Measurements from ENCODE around the gene EAF1. TPM values are rescaled to one million over a fixed set of nuclear protein-coding genes. Genes with fewer than 3 reads are reported as not detected.

EAF1 gene
- total RNA-seq, 3 donors from 2014 or later, result 15.6 to 23.4 (median 21.3) TPM

- intact Hi-C loops (cut with DNase I, micrococcal nuclease), result no loop called here
- ATAC-seq (no peak), DNase-seq (no peak)
- TF ChIP-seq CTCF (IDR thresholded peaks at IDR 0.05), result no peak
- no peaks in the 10 kb centered on the region for H3K36me3 ChIP-seq (ENCODE audit: low read depth)
- H3K4me1 ChIP-seq (ENCODE audit: low read depth), result no peaks in the 10 kb centered on the region
- H3K9me3 ChIP-seq, result no peaks in the 10 kb centered on the region
- H3K4me3 ChIP-seq, result no peak overlapping the region
Observed at GRCh38 chr3:15452156-15452555, 24.8 kb downstream of the EAF1 start.

- intact Hi-C loops (cut with DNase I, micrococcal nuclease), result no loop called here
- H3K4me3 ChIP-seq, result no peak overlapping the region
- no peak for TF ChIP-seq CTCF (IDR thresholded peaks at IDR 0.05)
Observed at GRCh38 chr3:15452961-15453360, 25.6 kb downstream of the EAF1 start.

GRCh38 chr3:15453501-15453900 lies 26.1 kb downstream of the EAF1 start:
- Histone ChIP-seq H3K4me1 (ENCODE audit: low read depth) (no peaks in the 10 kb centered on the region), H3K9me3 (no peaks in the 10 kb centered on the region), H3K4me3 (no peak overlapping the region), H3K36me3 (ENCODE audit: low read depth) (no peaks in the 10 kb centered on the region)
- intact Hi-C loops (cut with DNase I, micrococcal nuclease), result no loop called here
- no peak for TF ChIP-seq CTCF (IDR thresholded peaks at IDR 0.05)
- DNase-seq (no peak), ATAC-seq (no peak)

More at GRCh38 chr3:15452961-15453360, 25.6 kb downstream of the EAF1 start:
- no peak for ATAC-seq
- no peak for DNase-seq
- no peaks in the 10 kb centered on the region for H3K4me1 ChIP-seq (ENCODE audit: low read depth)
- H3K36me3 ChIP-seq (ENCODE audit: low read depth), result no peaks in the 10 kb centered on the region
- no peaks in the 10 kb centered on the region for H3K9me3 ChIP-seq

GRCh38 chr3:15453991-15454625 lies 26.7 kb downstream of the EAF1 start:
- no peaks in the 10 kb centered on the region for H3K9me3 ChIP-seq
- no peak overlapping the region for H3K4me3 ChIP-seq
- no peak for DNase-seq
- H3K36me3 ChIP-seq (ENCODE audit: low read depth), result no peaks in the 10 kb centered on the region
- no peak for TF ChIP-seq CTCF (IDR thresholded peaks at IDR 0.05)
- intact Hi-C loops (cut with DNase I, micrococcal nuclease), result no loop called here
- H3K4me1 ChIP-seq (ENCODE audit: low read depth), result no peaks in the 10 kb centered on the region
- ATAC-seq, result no peak

- ATAC-seq (no peak), DNase-seq (no peak)
- no peak for TF ChIP-seq CTCF (IDR thresholded peaks at IDR 0.05)
- Histone ChIP-seq H3K9me3 (no peaks in the 10 kb centered on the region), H3K36me3 (ENCODE audit: low read depth) (no peaks in the 10 kb centered on the region), H3K4me1 (ENCODE audit: low read depth) (no peaks in the 10 kb centered on the region), H3K4me3 (no peak overlapping the region)
- intact Hi-C loops (cut with DNase I, micrococcal nuclease), result no loop called here
Observed at GRCh38 chr3:15454965-15455364, 27.6 kb downstream of the EAF1 start.

GRCh38 chr3:15455756-15456155 lies 28.4 kb downstream of the EAF1 start:
- intact Hi-C loops (cut with DNase I, micrococcal nuclease), result no loop called here
- no peak for ATAC-seq

More at GRCh38 chr3:15455756-15456155, 28.4 kb downstream of the EAF1 start:
- DNase-seq, result no peak
- Histone ChIP-seq H3K4me1 (ENCODE audit: low read depth) (peaks cover 4% of the 10 kb centered on the region), H3K9me3 (no peaks in the 10 kb centered on the region), H3K36me3 (ENCODE audit: low read depth) (no peaks in the 10 kb centered on the region), H3K4me3 (no peak overlapping the region)
- no peak for TF ChIP-seq CTCF (IDR thresholded peaks at IDR 0.05)

Data from mucosa of descending colon (tissue), 3 donors.